ENCODE results near the gene HDAC4. TPM values are rescaled to one million over a fixed set of nuclear protein-coding genes. Genes with fewer than 3 reads are reported as not detected.

Gene HDAC4
- total and polyA plus RNA-seq, 9 of the 15 experiments (the other 6 are each of a cell fraction or from before 2014, with no cell fraction given), result 0.11 to 20.2 (median 4.0) TPM

DNA sequence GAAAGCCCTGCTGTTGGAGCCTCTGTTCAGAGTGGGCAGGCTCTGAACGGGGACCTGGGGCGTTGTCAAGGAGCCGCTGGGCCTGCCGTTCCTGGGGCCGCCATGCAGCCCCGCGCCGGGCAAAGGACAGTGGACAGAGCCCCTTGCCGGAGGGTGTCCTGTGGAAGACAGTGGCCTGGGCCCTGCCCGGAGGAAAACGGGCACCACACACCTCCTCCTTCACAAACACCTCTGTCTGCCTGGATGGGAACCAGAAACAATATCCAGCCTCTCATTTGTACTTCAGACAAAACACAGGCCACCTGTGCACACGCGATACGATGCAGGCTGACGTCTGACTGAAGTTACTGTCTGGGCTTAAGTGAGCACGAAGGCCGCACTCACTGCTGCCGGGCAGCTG lies 319.2 kb downstream of the HDAC4 start:
- in situ Hi-C loops (cut with MboI) (no loop called here), intact Hi-C loops (cut with micrococcal nuclease) (no loop called here)
- 0 out of 3 replicates have a peak, but pooled peaks cover 2% of the 10 kb centered on the region for H3K36me3 ChIP-seq (ENCODE audit: control insufficient read depth, insufficient read depth, low read length)
- ATAC-seq, result no peak
- peaks cover 2 to 11% of the 10 kb centered on the region in 2 experiments; a peak in 4 of 5 replicates for H3K4me1 ChIP-seq (replicated peaks in 1 of 2; ENCODE audit: control insufficient read depth in 2 of 2, insufficient read depth in 2 of 2, low read length in 2 of 2)
- DNase-seq (ENCODE audit: extremely low read depth in 1 of 4, low spot score in 3 of 4), result no peak
- H2AFZ ChIP-seq (ENCODE audit: low read depth, low read length), result no peak overlapping the region
- H3K27me3 ChIP-seq (ENCODE audit: control insufficient read depth in 2 of 2, insufficient read depth in 2 of 2, low read length in 2 of 2), result no peaks in the 10 kb centered on the region
- no TSS peak for BruUV-seq (replicated peaks)
- no peak for FAIRE-seq
- peaks cover 4% of the 10 kb centered on the region for H3K9me1 ChIP-seq (ENCODE audit: control insufficient read depth, insufficient read depth, low read length)
- no peak overlapping the region for H3K4me3 ChIP-seq
- no peaks in the 10 kb centered on the region for H3K9me3 ChIP-seq (replicated peaks; ENCODE audit: control insufficient read depth, insufficient read depth, low read depth, low read length)
- WGBS (ENCODE audit: insufficient coverage, low coverage, missing lambda C conversion rate), result 67% methylated on average over 3 of the region's 18 CpGs
- ChIA-PET POLR2A (no interaction called here), CTCF (ENCODE audit: low intra/inter-chr PET ratio) (no interaction called here)
- H3K9ac ChIP-seq (ENCODE audit: insufficient read depth in 1 of 2, low read depth in 2 of 2, low read length in 2 of 2), result no peak overlapping the region
- no peak overlapping the region for H3K4me2 ChIP-seq (ENCODE audit: insufficient read depth, low read length)
- H3K79me2 ChIP-seq (ENCODE audit: control insufficient read depth, insufficient read depth, low read length), result no peaks in the 10 kb centered on the region
- H3K27ac ChIP-seq (ENCODE audit: extremely low read depth, low read depth, low read length), result no peak overlapping the region
- H4K20me1 ChIP-seq (replicated peaks; ENCODE audit: control insufficient read depth, insufficient read depth, low read length), result no peaks in the 10 kb centered on the region
- TF ChIP-seq, protein P1, sequence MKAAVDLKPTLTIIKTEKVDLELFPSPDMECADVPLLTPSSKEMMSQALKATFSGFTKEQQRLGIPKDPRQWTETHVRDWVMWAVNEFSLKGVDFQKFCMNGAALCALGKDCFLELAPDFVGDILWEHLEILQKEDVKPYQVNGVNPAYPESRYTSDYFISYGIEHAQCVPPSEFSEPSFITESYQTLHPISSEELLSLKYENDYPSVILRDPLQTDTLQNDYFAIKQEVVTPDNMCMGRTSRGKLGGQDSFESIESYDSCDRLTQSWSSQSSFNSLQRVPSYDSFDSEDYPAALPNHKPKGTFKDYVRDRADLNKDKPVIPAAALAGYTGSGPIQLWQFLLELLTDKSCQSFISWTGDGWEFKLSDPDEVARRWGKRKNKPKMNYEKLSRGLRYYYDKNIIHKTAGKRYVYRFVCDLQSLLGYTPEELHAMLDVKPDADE (conservative IDR thresholded peaks at IDR 0.05; ENCODE audit: control insufficient read depth, low read depth, low read length), result no peak
- TF ChIP-seq ZNF668 (CRISPR knock-in tag; IDR thresholded peaks at IDR 0.05), result no peak
- no peak for TF ChIP-seq ZNF408 (CRISPR knock-in tag; IDR thresholded peaks at IDR 0.05; ENCODE audit: low read depth)
- no peak for TF ChIP-seq ILF3 (IDR thresholded peaks at IDR 0.05; ENCODE audit: borderline replicate concordance)
- TF ChIP-seq KAT7 (CRISPR knock-in tag; IDR thresholded peaks at IDR 0.05; ENCODE audit: borderline replicate concordance), result no peak
- TF ChIP-seq, protein P2, sequence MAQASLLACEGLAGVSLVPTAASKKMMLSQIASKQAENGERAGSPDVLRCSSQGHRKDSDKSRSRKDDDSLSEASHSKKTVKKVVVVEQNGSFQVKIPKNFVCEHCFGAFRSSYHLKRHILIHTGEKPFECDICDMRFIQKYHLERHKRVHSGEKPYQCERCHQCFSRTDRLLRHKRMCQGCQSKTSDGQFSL (CRISPR knock-in tag; IDR thresholded peaks at IDR 0.05), result no peak
- TF ChIP-seq, protein P2 (tag; IDR thresholded peaks at IDR 0.05), result no peak
- TF ChIP-seq SMARCE1 (IDR thresholded peaks at IDR 0.05), result no peak
- TF ChIP-seq, protein P3, sequence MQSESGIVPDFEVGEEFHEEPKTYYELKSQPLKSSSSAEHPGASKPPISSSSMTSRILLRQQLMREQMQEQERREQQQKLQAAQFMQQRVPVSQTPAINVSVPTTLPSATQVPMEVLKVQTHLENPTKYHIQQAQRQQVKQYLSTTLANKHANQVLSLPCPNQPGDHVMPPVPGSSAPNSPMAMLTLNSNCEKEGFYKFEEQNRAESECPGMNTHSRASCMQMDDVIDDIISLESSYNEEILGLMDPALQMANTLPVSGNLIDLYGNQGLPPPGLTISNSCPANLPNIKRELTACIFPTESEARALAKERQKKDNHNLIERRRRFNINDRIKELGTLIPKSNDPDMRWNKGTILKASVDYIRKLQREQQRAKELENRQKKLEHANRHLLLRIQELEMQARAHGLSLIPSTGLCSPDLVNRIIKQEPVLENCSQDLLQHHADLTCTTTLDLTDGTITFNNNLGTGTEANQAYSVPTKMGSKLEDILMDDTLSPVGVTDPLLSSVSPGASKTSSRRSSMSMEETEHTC (IDR thresholded peaks at IDR 0.05), result no peak
- no peak for TF ChIP-seq ZEB2 (IDR thresholded peaks at IDR 0.05)
- no peak for TF ChIP-seq PCBP1 (IDR thresholded peaks at IDR 0.05; ENCODE audit: low read depth, low read length, poor library complexity, severe bottlenecking)
- TF ChIP-seq, protein P4, sequence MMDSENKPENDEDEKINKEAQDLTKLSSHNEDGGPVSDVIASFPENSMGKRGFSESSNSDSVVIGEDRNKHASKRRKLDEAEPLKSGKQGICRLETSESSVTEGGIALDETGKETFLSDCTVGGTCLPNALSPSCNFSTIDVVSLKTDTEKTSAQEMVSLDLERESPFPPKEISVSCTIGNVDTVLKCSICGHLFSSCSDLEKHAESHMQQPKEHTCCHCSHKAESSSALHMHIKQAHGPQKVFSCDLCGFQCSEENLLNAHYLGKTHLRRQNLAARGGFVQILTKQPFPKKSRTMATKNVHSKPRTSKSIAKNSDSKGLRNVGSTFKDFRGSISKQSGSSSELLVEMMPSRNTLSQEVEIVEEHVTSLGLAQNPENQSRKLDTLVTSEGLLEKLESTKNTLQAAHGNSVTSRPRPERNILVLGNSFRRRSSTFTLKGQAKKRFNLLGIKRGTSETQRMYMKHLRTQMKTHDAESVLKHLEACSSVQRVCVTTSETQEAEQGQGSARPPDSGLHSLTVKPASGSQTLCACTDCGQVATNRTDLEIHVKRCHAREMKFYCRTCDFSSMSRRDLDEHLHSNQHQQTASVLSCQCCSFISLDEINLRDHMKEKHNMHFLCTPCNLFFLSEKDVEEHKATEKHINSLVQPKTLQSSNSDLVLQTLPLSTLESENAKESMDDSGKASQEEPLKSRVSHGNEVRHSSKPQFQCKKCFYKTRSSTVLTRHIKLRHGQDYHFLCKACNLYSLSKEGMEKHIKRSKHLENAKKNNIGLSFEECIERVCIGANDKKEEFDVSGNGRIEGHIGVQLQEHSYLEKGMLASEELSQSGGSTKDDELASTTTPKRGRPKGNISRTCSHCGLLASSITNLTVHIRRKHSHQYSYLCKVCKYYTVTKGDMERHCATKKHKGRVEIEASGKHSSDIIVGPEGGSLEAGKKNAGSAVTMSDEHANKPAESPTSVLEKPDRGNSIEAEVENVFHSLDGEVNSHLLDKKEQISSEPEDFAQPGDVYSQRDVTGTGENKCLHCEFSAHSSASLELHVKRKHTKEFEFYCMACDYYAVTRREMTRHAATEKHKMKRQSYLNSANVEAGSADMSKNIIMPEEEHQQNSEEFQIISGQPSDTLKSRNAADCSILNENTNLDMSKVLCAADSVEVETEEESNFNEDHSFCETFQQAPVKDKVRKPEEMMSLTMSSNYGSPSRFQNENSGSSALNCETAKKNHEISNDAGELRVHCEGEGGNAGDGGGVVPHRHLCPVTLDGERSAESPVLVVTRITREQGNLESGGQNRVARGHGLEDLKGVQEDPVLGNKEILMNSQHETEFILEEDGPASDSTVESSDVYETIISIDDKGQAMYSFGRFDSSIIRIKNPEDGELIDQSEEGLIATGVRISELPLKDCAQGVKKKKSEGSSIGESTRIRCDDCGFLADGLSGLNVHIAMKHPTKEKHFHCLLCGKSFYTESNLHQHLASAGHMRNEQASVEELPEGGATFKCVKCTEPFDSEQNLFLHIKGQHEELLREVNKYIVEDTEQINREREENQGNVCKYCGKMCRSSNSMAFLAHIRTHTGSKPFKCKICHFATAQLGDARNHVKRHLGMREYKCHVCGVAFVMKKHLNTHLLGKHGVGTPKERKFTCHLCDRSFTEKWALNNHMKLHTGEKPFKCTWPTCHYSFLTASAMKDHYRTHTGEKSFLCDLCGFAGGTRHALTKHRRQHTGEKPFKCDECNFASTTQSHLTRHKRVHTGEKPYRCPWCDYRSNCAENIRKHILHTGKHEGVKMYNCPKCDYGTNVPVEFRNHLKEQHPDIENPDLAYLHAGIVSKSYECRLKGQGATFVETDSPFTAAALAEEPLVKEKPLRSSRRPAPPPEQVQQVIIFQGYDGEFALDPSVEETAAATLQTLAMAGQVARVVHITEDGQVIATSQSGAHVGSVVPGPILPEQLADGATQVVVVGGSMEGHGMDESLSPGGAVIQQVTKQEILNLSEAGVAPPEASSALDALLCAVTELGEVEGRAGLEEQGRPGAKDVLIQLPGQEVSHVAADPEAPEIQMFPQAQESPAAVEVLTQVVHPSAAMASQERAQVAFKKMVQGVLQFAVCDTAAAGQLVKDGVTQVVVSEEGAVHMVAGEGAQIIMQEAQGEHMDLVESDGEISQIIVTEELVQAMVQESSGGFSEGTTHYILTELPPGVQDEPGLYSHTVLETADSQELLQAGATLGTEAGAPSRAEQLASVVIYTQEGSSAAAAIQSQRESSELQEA (IDR thresholded peaks at IDR 0.05; ENCODE audit: low read depth), result no peak
